RWPE2 (cell line): Measurements from ENCODE around the gene UPB1.

ENCODE experiments used
- ATAC-seq: fragments of 200-7000 bp; cut with Tn5 transposase; 3 replicates; pipeline ENCODE4 v1.9.1; 2021; ENCODE audit warnings: low read depth
- DNase-seq: peaks from one replicate; pipeline ENCODE4 v3.0.0-alpha.2; 2020; ENCODE audit warnings: low spot score
- H3K27ac ChIP-seq: fragments of 450-650 bp; 2 replicates; pipeline ENCODE4 v1.5.1; 2017; ENCODE audit warnings: mild to moderate bottlenecking; ENCODE audit not compliant: poor library complexity, severe bottlenecking
- H3K27me3 ChIP-seq: fragments of 250-450 bp; sonication (Bioruptor Pico); 2 replicates; pipeline ENCODE4 v1.5.1; 2021; ENCODE audit warnings: mild to moderate bottlenecking, moderate library complexity; ENCODE audit not compliant: insufficient read depth, poor library complexity, severe bottlenecking
- H3K36me3 ChIP-seq: fragments of 250-450 bp; sonication (Bioruptor Pico); 2 replicates; pipeline ENCODE4 v1.5.1; 2020; ENCODE audit warnings: low read depth, mild to moderate bottlenecking, moderate library complexity
- H3K4me1 ChIP-seq: fragments of 250-450 bp; sonication (Bioruptor Pico); 2 replicates; pipeline ENCODE4 v1.5.1; 2021; ENCODE audit warnings: mild to moderate bottlenecking, moderate library complexity; ENCODE audit not compliant: insufficient read depth, poor library complexity, severe bottlenecking
- H3K4me3 ChIP-seq: fragments of 250-450 bp; sonication (Bioruptor Pico); 2 replicates; pipeline ENCODE4 v1.5.1; 2021; ENCODE audit warnings: mild to moderate bottlenecking, moderate library complexity; ENCODE audit not compliant: severe bottlenecking
- H3K9me3 ChIP-seq: fragments of 250-450 bp; sonication (Bioruptor Pico); 2 replicates; pipeline ENCODE4 v1.5.1; 2021; ENCODE audit warnings: mild to moderate bottlenecking, moderate library complexity; ENCODE audit not compliant: severe bottlenecking
- TF ChIP-seq, protein P1 (sequence below): fragments of 450-650 bp; IDR thresholded peaks from one replicate; pipeline ENCODE4 v1.5.1; 2017; ENCODE audit warnings: mild to moderate bottlenecking, moderate library complexity; ENCODE audit not compliant: poor library complexity, severe bottlenecking

Gene UPB1

DNA sequence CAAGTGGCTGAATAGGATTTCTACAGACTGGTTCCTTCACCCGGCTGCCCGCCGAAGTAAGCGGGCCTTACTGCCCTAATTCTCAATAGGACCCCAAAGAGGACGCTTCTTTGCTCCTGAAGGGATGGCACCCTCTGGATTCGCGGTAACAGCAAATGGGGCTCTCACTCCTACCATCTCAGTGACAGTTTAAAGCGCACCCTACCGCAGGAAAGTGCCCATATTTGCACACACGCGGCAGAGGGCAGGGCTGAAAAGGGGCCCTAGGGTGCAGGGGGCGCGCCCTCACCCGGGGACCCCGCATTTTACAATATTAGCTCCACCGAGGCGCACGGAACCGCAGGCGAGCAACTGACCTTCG, 985 bp upstream of the UPB1 start:
- no peak overlapping the region for H3K27ac ChIP-seq
- ATAC-seq (no peak), DNase-seq (no peak)
- H3K36me3 ChIP-seq: no peaks in the 10 kb centered on the region
- H3K9me3 ChIP-seq: no peaks in the 10 kb centered on the region
- H3K4me1 ChIP-seq: no peaks in the 10 kb centered on the region
- peaks cover 6% of the 10 kb centered on the region for H3K27me3 ChIP-seq
- TF ChIP-seq, protein P1, sequence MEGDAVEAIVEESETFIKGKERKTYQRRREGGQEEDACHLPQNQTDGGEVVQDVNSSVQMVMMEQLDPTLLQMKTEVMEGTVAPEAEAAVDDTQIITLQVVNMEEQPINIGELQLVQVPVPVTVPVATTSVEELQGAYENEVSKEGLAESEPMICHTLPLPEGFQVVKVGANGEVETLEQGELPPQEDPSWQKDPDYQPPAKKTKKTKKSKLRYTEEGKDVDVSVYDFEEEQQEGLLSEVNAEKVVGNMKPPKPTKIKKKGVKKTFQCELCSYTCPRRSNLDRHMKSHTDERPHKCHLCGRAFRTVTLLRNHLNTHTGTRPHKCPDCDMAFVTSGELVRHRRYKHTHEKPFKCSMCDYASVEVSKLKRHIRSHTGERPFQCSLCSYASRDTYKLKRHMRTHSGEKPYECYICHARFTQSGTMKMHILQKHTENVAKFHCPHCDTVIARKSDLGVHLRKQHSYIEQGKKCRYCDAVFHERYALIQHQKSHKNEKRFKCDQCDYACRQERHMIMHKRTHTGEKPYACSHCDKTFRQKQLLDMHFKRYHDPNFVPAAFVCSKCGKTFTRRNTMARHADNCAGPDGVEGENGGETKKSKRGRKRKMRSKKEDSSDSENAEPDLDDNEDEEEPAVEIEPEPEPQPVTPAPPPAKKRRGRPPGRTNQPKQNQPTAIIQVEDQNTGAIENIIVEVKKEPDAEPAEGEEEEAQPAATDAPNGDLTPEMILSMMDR: no peak
- H3K4me3 ChIP-seq: no peak overlapping the region

DNA sequence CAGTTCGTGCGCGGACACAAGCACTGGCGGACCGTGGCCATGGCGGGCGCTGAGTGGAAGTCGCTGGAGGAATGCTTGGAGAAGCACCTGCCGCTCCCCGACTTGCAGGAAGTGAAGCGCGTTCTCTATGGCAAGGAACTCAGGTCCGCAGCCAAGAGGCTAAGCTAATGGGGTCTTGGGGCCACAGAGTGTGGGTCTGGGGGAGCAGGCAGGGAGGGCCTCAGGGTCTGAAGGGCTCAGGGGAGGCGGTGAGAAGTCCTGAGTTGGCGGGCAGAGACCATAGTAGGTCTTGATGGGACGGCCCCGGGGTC, 188 bp downstream of the UPB1 start:
- peaks cover 6% of the 10 kb centered on the region for H3K27me3 ChIP-seq
- no peak overlapping the region for H3K27ac ChIP-seq
- no peaks in the 10 kb centered on the region for H3K4me1 ChIP-seq

DNA sequence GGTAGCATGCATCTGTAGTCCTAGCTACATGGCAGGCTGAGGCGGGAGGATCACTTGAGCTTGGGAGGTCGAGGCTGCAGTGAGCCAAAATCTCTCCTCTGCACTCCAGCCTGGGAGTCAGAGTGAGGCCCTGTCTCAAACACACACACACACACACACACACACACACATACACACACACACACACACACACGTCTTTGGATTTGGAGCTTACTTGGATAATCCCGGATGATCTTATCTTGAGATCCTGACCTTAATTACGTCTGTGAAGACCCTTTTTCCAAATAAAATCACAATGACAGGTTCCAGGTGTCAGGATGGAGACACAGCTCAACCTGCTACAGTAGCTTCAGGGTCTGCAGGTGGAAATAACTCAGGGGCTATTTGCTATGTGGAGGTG, 1.1 kb downstream of the UPB1 start:
- Histone ChIP-seq H3K9me3 (no peaks in the 10 kb centered on the region), H3K27ac (no peak overlapping the region), H3K36me3 (no peaks in the 10 kb centered on the region), H3K27me3 (peaks cover 6% of the 10 kb centered on the region), H3K4me1 (no peaks in the 10 kb centered on the region), H3K4me3 (no peak overlapping the region)
- TF ChIP-seq, protein P1: no peak
- no peak for DNase-seq
- no peak for ATAC-seq

More for the DNA sequence above, 188 bp downstream of the UPB1 start:
- ATAC-seq: no peak
- Histone ChIP-seq H3K36me3 (no peaks in the 10 kb centered on the region), H3K9me3 (no peaks in the 10 kb centered on the region), H3K4me3 (no peak overlapping the region)
- TF ChIP-seq, protein P1: no peak
- no peak for DNase-seq

DNA sequence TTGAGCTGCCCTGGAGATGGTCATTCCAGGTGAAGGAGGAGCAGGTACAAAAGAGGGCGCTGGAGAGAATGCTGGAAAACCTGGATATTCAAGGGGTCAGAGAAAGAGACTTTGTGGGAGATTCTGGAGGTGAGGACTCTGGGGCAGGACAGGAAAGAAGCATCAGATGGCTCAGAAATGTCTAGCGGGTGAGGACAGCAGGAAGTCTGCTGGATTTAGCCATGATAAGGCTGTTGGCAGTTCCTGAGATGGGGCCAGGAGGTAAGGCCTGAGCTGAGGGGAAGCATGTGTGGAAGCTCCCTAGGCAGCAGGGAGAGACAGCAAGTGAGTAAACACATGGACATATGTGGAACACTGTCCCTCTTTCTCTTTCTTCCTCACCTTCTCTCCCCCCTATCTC, 1.5 kb downstream of the UPB1 start:
- no peak for ATAC-seq
- Histone ChIP-seq H3K4me3 (no peak overlapping the region), H3K4me1 (no peaks in the 10 kb centered on the region), H3K27ac (no peak overlapping the region), H3K36me3 (no peaks in the 10 kb centered on the region), H3K27me3 (peaks cover 6% of the 10 kb centered on the region), H3K9me3 (no peaks in the 10 kb centered on the region)
- TF ChIP-seq, protein P1: no peak
- no peak for DNase-seq

DNA sequence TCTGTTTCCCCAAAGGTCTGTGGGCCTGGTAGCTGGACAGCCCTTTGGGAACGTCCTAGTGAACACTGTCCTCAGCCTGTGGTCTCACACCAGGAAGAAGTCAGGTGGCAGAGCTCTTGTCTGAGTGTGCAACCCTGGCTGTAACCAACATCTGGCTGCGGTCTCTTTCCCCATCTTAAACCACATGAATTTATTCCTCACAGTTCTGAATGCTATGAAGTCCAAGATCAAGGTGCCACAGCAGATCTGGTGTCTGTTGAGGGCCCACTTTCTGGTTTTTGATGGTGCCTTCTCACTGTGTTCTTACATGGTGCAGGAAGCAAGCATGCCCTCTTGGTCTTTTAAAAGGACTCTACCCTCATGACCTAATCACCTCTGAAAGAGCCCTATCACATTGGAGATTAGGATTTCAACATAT, 2.7 kb downstream of the UPB1 start:
- no peak for DNase-seq
- no peaks in the 10 kb centered on the region for H3K36me3 ChIP-seq
- TF ChIP-seq, protein P1: no peak
- no peak overlapping the region for H3K27ac ChIP-seq
- peaks cover 6% of the 10 kb centered on the region for H3K27me3 ChIP-seq
- H3K4me1 ChIP-seq: no peaks in the 10 kb centered on the region
- H3K4me3 ChIP-seq: no peak overlapping the region
- no peaks in the 10 kb centered on the region for H3K9me3 ChIP-seq
- ATAC-seq: no peak
